ENCODE data around the gene S100A9. TPM values are rescaled to one million over a fixed set of nuclear protein-coding genes. Genes with fewer than 3 reads are reported as not detected.

S100A9 gene
- total RNA-seq, 1 experiment from 2014 or later, result not detected

DNA sequence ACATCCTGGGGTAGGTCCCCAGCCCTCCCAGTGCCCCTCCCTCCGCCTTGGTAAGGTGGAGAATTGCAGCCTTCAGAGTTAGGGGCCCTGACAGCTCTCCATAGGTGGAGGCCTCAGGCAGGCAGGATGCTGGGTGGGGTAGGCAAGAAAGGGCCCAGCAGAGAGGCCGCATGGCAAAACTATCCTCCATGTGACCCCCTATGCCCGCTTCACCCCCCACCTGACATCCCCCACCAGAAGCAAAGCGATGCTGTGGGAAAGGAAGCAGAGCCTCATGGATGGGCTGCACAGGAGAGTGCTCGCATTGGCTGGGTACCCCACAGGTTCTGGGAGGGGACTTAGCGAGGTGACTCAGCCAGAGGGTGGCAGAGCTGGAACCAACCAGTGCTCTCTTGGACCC lies 1.6 kb downstream of the S100A9 start:
- H3K4me1 Mint-ChIP-seq, result no peaks in the 10 kb centered on the region
- Histone ChIP-seq H4K8ac (replicated peaks; ENCODE audit: insufficient read length, low read depth, low read length) (no peak overlapping the region), H2BK5ac (ENCODE audit: insufficient read length, low read length) (no peak overlapping the region), H2BK12ac (ENCODE audit: insufficient read length, low read depth, low read length) (no peak overlapping the region), H2AFZ (ENCODE audit: low read length) (no peak overlapping the region), H2BK15ac (ENCODE audit: low read depth, low read length) (no peak overlapping the region), H4K20me1 (ENCODE audit: control insufficient read depth, insufficient read depth, insufficient read length) (no peaks in the 10 kb centered on the region), H3K9ac (ENCODE audit: extremely low read depth, insufficient read length, low read length) (no peak overlapping the region), H3K79me2 (ENCODE audit: insufficient read depth, low read length) (no peaks in the 10 kb centered on the region), H4K5ac (ENCODE audit: insufficient read length, low read depth, low read length) (no peak overlapping the region), H3K4ac (ENCODE audit: low read depth, low read length) (no peak overlapping the region), H3K9me3 (ENCODE audit: control insufficient read depth, low read depth, low read length) (no peaks in the 10 kb centered on the region), H3K4me1 (ENCODE audit: insufficient read depth, low read length) (no peaks in the 10 kb centered on the region), H3K4me2 (ENCODE audit: insufficient read depth, insufficient read length, low read length) (no peak overlapping the region), H2AK5ac (ENCODE audit: insufficient read length, low read length) (no peak overlapping the region), H2BK120ac (ENCODE audit: low read depth, low read length, poor library complexity, severe bottlenecking) (no peak overlapping the region), H3K14ac (ENCODE audit: insufficient read depth, low read length) (no peak overlapping the region), H3K79me1 (ENCODE audit: insufficient read depth, low read depth, low read length, poor library complexity, severe bottlenecking) (no peaks in the 10 kb centered on the region), H3K18ac (ENCODE audit: insufficient read length, low read depth, low read length) (no peak overlapping the region), H2BK20ac (ENCODE audit: low read depth, low read length, poor library complexity, severe bottlenecking) (no peak overlapping the region), H4K91ac (ENCODE audit: insufficient read length, low read depth, low read length) (no peak overlapping the region), H3T11ph (ENCODE audit: low read length) (no peak overlapping the region), H3K23ac (ENCODE audit: insufficient read length, low read depth, low read length) (no peak overlapping the region), H3K56ac (ENCODE audit: insufficient read length, low read depth, low read length) (no peak overlapping the region), H3K27ac (ENCODE audit: insufficient read length, low read depth, low read length) (no peak overlapping the region), H3K23me2 (ENCODE audit: insufficient read length, low read depth, low read length, poor library complexity, severe bottlenecking) (no peaks in the 10 kb centered on the region), H3K27me3 (ENCODE audit: insufficient read depth, low read length) (no peaks in the 10 kb centered on the region)
- no peak overlapping the region for H3K27ac Mint-ChIP-seq
- H3K36me3 Mint-ChIP-seq (ENCODE audit: insufficient read depth in 1 of 3, low read depth in 3 of 3), result no peaks in the 10 kb centered on the region
- H3K9me3 Mint-ChIP-seq, result peaks cover 0 to 8% of the 10 kb centered on the region in 2 experiments; a peak in 2 of 5 replicates
- TF ChIP-seq, protein P1, sequence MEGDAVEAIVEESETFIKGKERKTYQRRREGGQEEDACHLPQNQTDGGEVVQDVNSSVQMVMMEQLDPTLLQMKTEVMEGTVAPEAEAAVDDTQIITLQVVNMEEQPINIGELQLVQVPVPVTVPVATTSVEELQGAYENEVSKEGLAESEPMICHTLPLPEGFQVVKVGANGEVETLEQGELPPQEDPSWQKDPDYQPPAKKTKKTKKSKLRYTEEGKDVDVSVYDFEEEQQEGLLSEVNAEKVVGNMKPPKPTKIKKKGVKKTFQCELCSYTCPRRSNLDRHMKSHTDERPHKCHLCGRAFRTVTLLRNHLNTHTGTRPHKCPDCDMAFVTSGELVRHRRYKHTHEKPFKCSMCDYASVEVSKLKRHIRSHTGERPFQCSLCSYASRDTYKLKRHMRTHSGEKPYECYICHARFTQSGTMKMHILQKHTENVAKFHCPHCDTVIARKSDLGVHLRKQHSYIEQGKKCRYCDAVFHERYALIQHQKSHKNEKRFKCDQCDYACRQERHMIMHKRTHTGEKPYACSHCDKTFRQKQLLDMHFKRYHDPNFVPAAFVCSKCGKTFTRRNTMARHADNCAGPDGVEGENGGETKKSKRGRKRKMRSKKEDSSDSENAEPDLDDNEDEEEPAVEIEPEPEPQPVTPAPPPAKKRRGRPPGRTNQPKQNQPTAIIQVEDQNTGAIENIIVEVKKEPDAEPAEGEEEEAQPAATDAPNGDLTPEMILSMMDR (conservative IDR thresholded peaks at IDR 0.05), result no peak
- H3K4me3 Mint-ChIP-seq, result no peak overlapping the region
- no peaks in the 10 kb centered on the region; the same call in 1 of the 2 replicates for H3K27me3 Mint-ChIP-seq (ENCODE audit: low read depth)
- no peak for DNase-seq
- WGBS (ENCODE audit: extremely low coverage, insufficient read length, low lambda C conversion rate), result no CpG with 5 or more reads among the region's 6 CpGs

All from H9 (cell line).